Heart left ventricle (tissue), 16 donors: Measurements from ENCODE around the gene SIGLEC5. TPM values are rescaled to one million over a fixed set of nuclear protein-coding genes. Genes with fewer than 3 reads are reported as not detected.

Source experiments
- ATAC-seq, 4 donors: fragments of 200-7000 bp; cut with Tn5 transposase; one replicate each; pipeline ENCODE4 v1.9.1; 2020 to 2022; ENCODE audit warnings: moderate library complexity in 4 of 4, mild to moderate bottlenecking in 3 of 4, moderate number of reproducible peaks in 1 of 4
- DNase-seq, 5 donors: peaks; one replicate each; pipeline ENCODE4 v3.0.0-alpha.2; 2020
- H3K27ac ChIP-seq, 12 donors: fragments of 200-600 bp; sonication (generic) in 4 of 12; one replicate each; pipeline versions ENCODE4 v1.5.0 to v1.8.0; 2016 to 2022; ENCODE audit warnings: mild to moderate bottlenecking in 2 of 12
- H3K27me3 ChIP-seq, 9 donors: fragments of 200-600 bp; sonication (generic) in 2 of 9; one replicate each; pipeline versions ENCODE4 v1.5.1 to v1.8.0; 2016 to 2022; ENCODE audit warnings: mild to moderate bottlenecking in 3 of 9
- H3K36me3 ChIP-seq, 9 donors: fragments of 200-600 bp; sonication (generic) in 2 of 9; one replicate each; pipeline versions ENCODE4 v1.5.0 to v1.8.0; 2018 to 2022; ENCODE audit warnings: mild to moderate bottlenecking in 2 of 9
- H3K4me1 ChIP-seq, 12 donors: fragments of 200-600 bp; sonication (generic) in 4 of 12; one replicate each; pipeline versions ENCODE4 v1.5.0 to v1.8.0; 2016 to 2022; ENCODE audit warnings: mild to moderate bottlenecking in 3 of 12
- H3K4me3 ChIP-seq, 12 donors: fragments of 200-600 bp; sonication (generic) in 4 of 12; one replicate each; pipeline versions ENCODE4 v1.5.0 to v1.8.0; 2017 to 2022; ENCODE audit warnings: mild to moderate bottlenecking in 9 of 12, moderate library complexity in 4 of 12
- H3K9me3 ChIP-seq, 12 donors: fragments of 200-600 bp; sonication (generic) in 4 of 12; one replicate each; pipeline versions ENCODE4 v1.5.0 to v1.8.0; 2016 to 2022; ENCODE audit warnings: mild to moderate bottlenecking in 1 of 12
- CTCF ChIP-seq, 12 donors: fragments of 200-600 bp; sonication (generic) in 4 of 12; IDR thresholded peaks; one replicate each; pipeline versions ENCODE4 v1.5.0 to v1.8.0; 2018 to 2022; ENCODE audit warnings: antibody characterized with exemption in 12 of 12, mild to moderate bottlenecking in 5 of 12
- POLR2A ChIP-seq, 2 donors: fragments of 450-650 bp; IDR thresholded peaks; one replicate each; pipeline ENCODE4 v1.6.1; 2017; ENCODE audit warnings: antibody characterized with exemption in 2 of 2, mild to moderate bottlenecking in 2 of 2, moderate library complexity in 2 of 2
- WGBS, 4 donors: extraction: QIAGEN DNeasy Blood & Tissue Kit in 2 of 4; methylation state at CpG; one replicate each; pipeline versions ENCODE4 v1.1.5 to v1.1.7; 2013 to 2018; 5-methylcytosine and 5-hydroxymethylcytosine counted together
- intact Hi-C, 10 donors: fragments of 100-400 bp; cut with DNase I; formaldehyde crosslinking; loops; one replicate each; pipeline versions ENCODE4 v1.11.1 to v1.14.2; 2022
- polyA plus RNA-seq, 2 donors: library from polyadenylated mRNA; stranded (reverse); fragments of 200-250 nt; gene quantifications; one replicate each; pipeline ENCODE4 v1.2.3, GENCODE V29; 2013
- total RNA-seq, 9 donors: library from RNA; depleted of rRNA in 2 of 9; stranded (reverse); fragments of >200 nt in 2 of 9; fragmentation: NEBNext Ultra II Directional in 3 of 9; extraction: Animal tissue kit (Norgen Biotek cat#: 25700) in 3 of 9; gene quantifications; one replicate each; pipeline versions ENCODE4 v1.1.0 to v1.2.4, GENCODE V29; 2016 to 2023
- donor health status: ischemic (EF 13 %, LVEDD 7.1; RV severe dilation, severe dysfunction).
- donor health status: healthy with polysubstance abuse.
- donor health status: DM: no; HTN: yes; CAD: no.
- donor health status: DM: no; HTN: no; CAD: no.
- donor health status: ischemic (EF 25% LVEDD 6.9; RV normal size, moderate dysfunction).
- donor health status: ischemic (EF 25% LVEDD 5.7; RV mildly dilated, moderate dysfunction).
- donor health status: healthy.
- donor health status: DM: yes; HTN: yes; CAD: no.
- donor health status: ischemic (EF 35%, LVEDD 5.7; RV mildly dilated, moderate dysfunction).
- donor health status: nonischemic (EF 11% LVEDD 7.7; RV severe dilation, severe dysfunction).
- donor health status: DM: yes; HTN: yes; CAD: no.
- donor health status: PGD.
- donor health status: ischemic (EF 29% LVEDD 5.4; RV normal size, mild dysfunction).
- donor health status: nonischemic (EF 23%, LVEDD 6.1; RV moderate dilation, normal function).

Gene SIGLEC5
- total and polyA plus RNA-seq, 11 donors = 0.15 to 1.3 (median 0.22) TPM; not detected in 5

DNA sequence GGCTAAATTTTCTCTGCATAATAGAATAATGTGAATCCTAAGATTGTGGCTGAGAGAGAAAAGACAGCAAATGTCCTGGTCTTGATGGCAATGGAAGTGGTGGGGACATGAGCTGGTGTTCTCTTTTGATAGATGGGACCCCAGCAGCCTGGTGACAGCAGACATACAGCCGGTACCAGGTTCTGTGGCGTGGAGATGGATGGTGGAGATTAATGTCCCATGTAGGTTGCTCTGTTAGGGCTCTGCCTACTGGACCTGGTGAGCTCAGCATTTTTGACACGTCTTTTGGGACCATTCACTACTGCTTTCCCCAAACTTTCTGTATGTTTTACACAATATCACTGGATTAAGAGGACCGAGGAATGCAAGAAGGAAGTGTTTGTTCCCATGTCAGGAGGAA is 24.6 kb upstream of the SIGLEC5 start:
- TF ChIP-seq CTCF (IDR thresholded peaks at IDR 0.05) (no peak), POLR2A (IDR thresholded peaks at IDR 0.05) (no peak)
- H3K36me3 ChIP-seq = no peaks in the 10 kb centered on the region
- intact Hi-C loops = loop anchor here in 5 of 10 donors (5.0 to 10.0 kb wide), 4 partner anchors 50 to 320 kb away; no protein-coding TSS in a partner anchor
- WGBS, 4 donors = 56 to 70% (median 62%) methylated on average over 4 of the region's 4 CpGs
- peaks cover 0 to 19% (median 0%) of the 10 kb centered on the region in 9 donors for H3K27me3 ChIP-seq
- DNase-seq (no peak), ATAC-seq (no peak)
- H3K27ac ChIP-seq = no peak overlapping the region
- H3K4me3 ChIP-seq = no peak overlapping the region
- peaks cover 0 to 20% (median 0%) of the 10 kb centered on the region in 12 donors for H3K4me1 ChIP-seq
- H3K9me3 ChIP-seq = no peaks in the 10 kb centered on the region

DNA sequence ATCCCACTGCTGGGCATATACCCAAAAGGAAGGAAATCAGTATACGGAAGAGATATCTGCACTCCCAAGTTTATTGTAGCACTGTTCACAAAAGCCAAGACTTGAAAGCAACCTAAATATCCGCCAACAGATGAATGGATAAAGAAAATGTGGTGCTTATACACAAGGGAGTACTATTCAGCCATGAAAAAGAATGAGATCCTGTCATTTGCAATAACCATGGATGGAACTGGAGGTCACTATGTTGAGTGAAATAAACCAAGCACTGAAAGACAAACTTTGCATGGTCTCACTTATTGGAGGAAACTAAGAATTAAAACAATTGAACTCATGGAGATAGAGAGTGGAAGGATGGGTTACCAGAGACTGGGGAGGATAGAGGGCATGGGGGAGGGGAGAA is 23.0 kb upstream of the SIGLEC5 start:
- Histone ChIP-seq H3K36me3 (no peaks in the 10 kb centered on the region), H3K4me1 (peaks cover 0 to 24% (median 0%) of the 10 kb centered on the region in 12 donors), H3K9me3 (no peaks in the 10 kb centered on the region), H3K27ac (no peak overlapping the region), H3K27me3 (peaks cover 0 to 19% (median 0%) of the 10 kb centered on the region in 9 donors), H3K4me3 (no peak overlapping the region)
- WGBS, 4 donors = 25 to 58% (median 56%) methylated on average over 2 of the region's 2 CpGs
- intact Hi-C loops = loop anchor here in 2 of 10 donors (10.0 kb wide), 2 partner anchors 48 to 318 kb away; no protein-coding TSS in a partner anchor
- TF ChIP-seq CTCF (IDR thresholded peaks at IDR 0.05) = no peak
- no peak for TF ChIP-seq POLR2A (IDR thresholded peaks at IDR 0.05)
- DNase-seq = no peak
- ATAC-seq = no peak

DNA sequence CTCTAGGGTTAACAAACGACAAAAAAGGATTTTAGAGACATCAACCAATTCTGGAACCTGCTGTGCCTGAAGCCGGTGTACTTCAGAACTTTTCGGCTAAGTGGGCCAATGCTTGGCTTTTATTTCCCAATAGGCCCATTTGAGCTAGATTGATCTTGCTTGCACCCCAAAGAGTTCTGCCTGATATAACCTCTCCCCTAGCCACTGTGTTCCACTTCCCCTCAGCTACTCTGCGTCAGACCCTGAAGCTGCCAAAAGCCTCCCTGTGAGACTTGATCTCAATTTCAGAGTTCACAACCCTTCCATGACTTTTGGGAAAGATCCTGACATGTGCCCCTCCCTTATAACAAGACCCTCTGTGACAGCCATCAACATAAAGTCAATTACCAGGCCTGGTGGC is 22.1 kb upstream of the SIGLEC5 start:
- 49 to 75% (median 59%) methylated on average over 4 of the region's 4 CpGs for WGBS, 4 donors
- intact Hi-C loops = loop anchor here in 2 of 10 donors (10.0 kb wide), 2 partner anchors 47 to 317 kb away; no protein-coding TSS in a partner anchor

More for the DNA sequence above, 22.1 kb upstream of the SIGLEC5 start:
- TF ChIP-seq CTCF (IDR thresholded peaks at IDR 0.05) (no peak), POLR2A (IDR thresholded peaks at IDR 0.05) (no peak)
- no peak for DNase-seq
- H3K27ac ChIP-seq = peak overlapping the region in 1 of 12 donors; percentile 12
- H3K4me3 ChIP-seq = no peak overlapping the region
- H3K27me3 ChIP-seq = peaks cover 0 to 24% (median 0%) of the 10 kb centered on the region in 9 donors
- no peaks in the 10 kb centered on the region for H3K9me3 ChIP-seq
- H3K36me3 ChIP-seq = no peaks in the 10 kb centered on the region
- H3K4me1 ChIP-seq = peaks cover 0 to 25% (median 0%) of the 10 kb centered on the region in 12 donors
- ATAC-seq = no peak
